Stimulated activated CD8-positive, alpha-beta memory T cell treated with anti-CD3 and anti-CD28 coated beads, Interleukin-12 subunit alpha, Interleukin-12 subunit beta, amount 100 ng/mL, for 1 hour (primary cell): ENCODE data around the gene FZD10.

Experiments used
- DNase-seq: peaks from one replicate; pipeline ENCODE4 v3.0.0-alpha.2; 2020; ENCODE audit warnings: low read depth

Gene FZD10

GRCh38 chr12:130179621-130180020 lies 17.4 kb downstream of the FZD10 start:
- DNase-seq = no peak

GRCh38 chr12:130181211-130181610 lies 18.9 kb downstream of the FZD10 start:
- DNase-seq = no peak

DNA sequence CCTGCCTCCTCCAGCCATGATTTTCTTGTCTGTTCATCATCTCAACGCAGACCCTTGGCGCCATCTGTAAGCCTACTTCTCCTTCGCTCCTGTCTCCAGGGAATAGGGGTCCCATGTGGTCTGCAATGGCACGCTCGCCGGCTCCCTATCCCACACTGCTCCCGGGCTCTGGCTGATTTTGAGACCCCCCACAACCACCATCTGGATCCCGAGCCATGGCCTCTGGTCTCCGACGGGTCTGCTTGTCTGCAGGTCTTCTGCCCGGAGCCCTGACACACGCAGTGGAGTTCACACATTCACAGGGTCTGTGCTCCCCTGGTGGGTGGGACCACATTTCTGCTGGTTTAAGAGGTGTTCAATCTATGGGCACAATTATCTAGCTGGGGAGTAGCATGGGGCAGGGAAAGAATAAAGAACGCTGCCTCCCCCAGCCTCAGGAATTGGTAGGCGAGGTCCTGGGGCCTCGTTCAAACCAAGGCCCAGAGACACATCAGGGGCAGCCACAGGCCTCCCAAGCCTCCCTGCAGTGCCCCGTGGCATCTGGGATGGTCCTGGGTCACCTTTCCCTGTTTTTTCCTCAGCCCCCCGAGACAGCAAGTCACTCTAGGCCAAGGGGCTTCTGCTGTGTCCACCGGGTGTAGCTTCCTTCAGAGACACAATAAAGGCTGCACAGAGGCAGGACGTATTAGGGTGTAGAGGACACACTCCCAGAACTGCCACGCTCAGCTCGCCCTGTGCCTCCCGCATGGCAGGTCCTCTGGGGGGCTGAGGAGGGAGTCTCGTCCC lies 21.5 kb downstream of the FZD10 start:
- no peak for DNase-seq

GRCh38 chr12:130184404-130185090 lies 22.3 kb downstream of the FZD10 start:
- no peak for DNase-seq

GRCh38 chr12:130185455-130186391 lies 23.5 kb downstream of the FZD10 start:
- no peak for DNase-seq

GRCh38 chr12:130186651-130187268 lies 24.5 kb downstream of the FZD10 start:
- DNase-seq = no peak

- no peak for DNase-seq
Observed at GRCh38 chr12:130192642-130193345, 30.5 kb downstream of the FZD10 start.

DNA sequence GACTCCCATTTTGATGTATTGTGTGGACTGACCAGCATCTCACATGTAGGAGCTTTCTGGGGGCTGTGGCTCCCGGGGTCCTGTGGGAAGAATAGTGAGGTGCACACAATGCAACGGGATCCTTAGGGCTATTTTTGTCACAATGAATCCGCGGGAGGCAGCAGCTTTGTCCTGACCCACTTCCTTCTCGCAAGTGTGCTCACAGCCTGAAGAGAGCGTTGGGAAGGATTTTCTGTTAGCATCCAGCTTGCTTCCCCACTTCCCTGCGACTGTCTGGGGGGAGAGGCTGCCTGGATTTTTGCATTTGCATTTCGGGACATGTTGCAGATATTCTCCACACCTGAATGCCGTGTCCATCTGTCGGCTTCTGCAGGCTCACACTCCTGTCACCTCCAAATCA lies 31.9 kb downstream of the FZD10 start:
- DNase-seq = no peak

- no peak for DNase-seq
Observed at GRCh38 chr12:130195369-130195768, 33.1 kb downstream of the FZD10 start.

GRCh38 chr12:130195776-130196175 lies 33.5 kb downstream of the FZD10 start:
- no peak for DNase-seq

DNA sequence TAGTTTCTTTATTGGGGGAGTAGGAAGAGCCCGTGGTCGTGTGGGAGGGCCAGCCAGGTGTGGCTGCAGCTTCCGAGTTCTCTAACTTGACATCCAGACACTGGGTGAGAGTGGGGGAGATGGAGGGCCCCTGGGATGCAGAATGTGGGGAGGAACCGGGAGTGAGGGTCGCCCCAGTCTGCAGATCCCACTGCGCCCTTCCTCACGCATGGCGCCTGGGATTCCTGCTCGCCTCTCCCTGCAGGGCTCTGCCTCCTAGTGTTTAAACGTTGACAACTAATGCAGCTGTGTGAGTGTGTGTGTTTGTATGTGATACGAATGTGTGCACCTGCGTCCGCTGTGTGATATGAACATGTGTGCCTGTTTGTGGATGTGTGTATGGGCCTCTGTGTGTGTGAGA lies 34.6 kb downstream of the FZD10 start:
- no peak for DNase-seq

DNA sequence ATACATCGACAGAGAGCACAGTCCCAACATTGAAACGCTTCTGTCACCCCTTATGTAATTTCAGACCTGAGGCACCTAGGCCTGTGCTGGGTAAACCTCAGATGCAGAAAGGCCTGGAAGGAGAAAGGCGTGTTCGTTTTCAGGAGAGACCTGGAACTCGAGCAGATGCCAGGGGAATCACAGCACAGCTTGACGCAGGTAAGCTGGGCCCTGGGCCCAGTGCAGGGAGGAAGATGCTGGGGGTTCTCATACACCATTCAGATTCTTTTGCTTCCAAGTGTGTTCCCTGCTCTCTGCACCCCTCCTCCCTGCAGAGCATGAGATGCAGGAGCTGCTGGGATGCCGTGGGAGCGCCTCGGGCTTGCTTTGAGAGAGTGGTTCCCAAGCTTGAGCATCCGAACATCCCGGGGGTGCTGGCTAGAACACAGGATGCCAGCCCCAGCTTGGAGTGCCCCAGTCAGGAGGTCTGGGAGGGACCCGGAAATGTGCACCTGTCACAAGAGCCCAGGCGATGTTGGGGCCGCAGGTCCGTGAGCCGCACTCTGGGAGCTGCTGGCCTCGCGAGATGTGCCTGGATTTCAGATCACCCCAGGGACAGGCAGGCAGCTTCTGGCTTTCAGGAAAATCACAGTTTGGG lies 35.9 kb downstream of the FZD10 start:
- DNase-seq = no peak

GRCh38 chr12:130198663-130199060 lies 36.4 kb downstream of the FZD10 start:
- DNase-seq = no peak

GRCh38 chr12:130199581-130200390 lies 37.5 kb downstream of the FZD10 start:
- no peak for DNase-seq

GRCh38 chr12:130200445-130200844 lies 38.2 kb downstream of the FZD10 start:
- DNase-seq = no peak

DNA sequence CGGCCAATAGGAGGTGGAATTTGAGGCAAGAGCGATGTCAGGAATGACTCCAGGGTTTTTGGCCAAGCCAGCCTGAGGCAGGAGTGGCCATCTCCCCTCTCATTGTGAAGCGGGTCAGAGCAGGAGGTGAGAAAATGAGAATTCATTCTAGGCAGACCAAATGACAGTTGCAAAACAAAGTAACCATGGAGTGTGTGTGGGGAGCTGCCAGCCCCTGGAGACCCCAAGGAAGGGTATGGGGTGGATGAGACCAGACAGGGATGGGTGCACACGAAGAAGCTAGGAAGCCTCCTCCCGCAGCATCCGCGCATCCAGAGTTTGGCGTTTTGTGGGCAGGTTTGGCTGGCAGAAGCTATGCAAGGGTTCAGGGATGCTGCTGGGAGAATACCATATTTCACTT lies 38.8 kb downstream of the FZD10 start:
- no peak for DNase-seq

DNA sequence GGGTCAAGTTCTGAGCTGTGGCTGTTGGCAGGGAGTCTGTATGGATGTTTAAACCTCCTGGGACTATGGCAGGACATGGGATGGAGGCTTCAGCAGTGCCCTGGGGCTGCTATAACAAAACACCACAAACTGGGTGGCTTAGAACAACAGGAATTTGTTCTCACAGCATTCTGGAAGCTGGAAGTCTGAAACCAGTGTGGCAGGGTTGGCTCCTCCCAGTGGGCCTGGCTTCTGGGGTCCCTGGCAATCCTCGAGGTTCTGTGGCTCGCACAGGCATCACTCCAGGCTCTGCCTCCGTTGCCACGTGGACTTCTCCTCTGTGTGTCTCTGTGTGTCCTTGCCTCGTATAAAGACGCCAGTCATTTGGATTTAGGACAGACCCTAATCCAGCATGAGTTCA lies 39.9 kb downstream of the FZD10 start:
- no peak for DNase-seq

DNA sequence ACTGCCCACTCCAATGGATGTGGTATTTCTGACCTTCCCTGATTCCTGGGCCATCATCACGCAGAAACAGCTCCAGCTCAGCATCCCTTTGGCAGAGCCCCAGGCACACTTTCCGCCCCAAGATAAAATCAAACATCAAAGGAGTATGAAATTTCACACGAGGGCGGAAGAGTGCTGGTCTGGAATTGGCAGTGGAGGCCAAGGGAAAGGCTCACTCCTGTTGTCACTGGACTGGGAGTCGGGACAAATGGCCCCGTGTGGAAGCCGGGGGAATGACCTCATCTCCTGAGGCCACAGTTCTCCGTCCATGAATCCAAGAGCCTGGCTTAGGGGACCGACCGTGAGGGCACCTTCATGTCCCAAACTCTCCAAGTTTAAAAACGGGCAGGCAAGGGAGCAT lies 40.9 kb downstream of the FZD10 start:
- DNase-seq = no peak

DNA sequence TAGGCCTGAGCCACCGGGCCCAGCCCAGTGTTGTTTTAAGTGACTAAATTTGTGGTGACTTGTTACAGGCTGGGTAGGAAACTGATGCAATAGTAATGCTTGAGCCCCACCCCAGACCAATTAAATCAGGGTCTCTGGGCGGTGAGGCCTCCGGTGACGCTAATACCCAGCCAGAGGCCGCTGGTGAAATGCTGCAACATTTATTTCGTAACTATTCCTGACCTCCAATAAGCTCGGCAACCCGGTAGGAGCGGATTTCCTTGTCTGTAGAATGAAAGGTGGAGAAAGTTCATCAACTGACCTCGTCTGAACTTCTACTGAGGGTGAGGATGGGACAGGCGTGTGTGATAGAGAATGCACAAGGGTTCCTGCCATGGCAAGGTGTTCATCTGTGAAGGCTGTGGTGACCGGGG lies 42.3 kb downstream of the FZD10 start:
- no peak for DNase-seq

DNA sequence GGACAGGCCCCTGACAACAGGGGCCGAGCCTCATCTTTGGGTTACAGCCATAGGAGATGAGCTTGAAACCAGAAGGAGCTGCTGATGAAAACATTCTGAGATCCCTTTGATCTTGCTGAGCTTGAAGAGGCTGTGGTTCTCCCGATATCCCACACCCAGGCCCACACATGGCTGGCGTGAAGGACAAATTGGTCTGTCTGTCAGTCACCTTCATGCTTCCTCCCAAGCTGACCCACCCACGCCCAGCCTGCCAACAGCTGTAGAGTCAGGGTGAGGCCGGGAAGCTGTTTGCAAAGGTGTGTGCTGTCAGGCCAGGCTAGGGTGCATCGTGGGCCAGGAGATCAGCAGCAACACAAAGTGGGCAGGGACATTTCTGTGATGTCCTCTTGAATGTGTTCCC lies 43.2 kb downstream of the FZD10 start:
- DNase-seq = no peak
